HepG2 (cell line): ENCODE results near the gene TSGA10IP. TPM values are rescaled to one million over a fixed set of nuclear protein-coding genes. Genes with fewer than 3 reads are reported as not detected.

ENCODE experiments used
- ASH2L ChIP-seq: fragments of 300-600, 200-600 bp; sonication (generic); IDR thresholded peaks from 2 replicates; pipeline ENCODE4 v1.7.0; 2017; ENCODE audit warnings: low read depth, mild to moderate bottlenecking, moderate library complexity, mixed read lengths, low read length; ENCODE audit not compliant: insufficient read length
- BCL3 ChIP-seq: sonication (generic); formaldehyde crosslinking; IDR thresholded peaks from 2 replicates; pipeline ENCODE4 v1.5.1; 2020; ENCODE audit warnings: mild to moderate bottlenecking, missing genetic modification reagents, moderate library complexity
- FOSL2 ChIP-seq: sonication (generic); formaldehyde crosslinking; IDR thresholded peaks from 2 replicates; pipeline ENCODE4 v1.4.0; 2020; ENCODE audit warnings: missing genetic modification reagents
- GATA4 ChIP-seq: sonication (generic); IDR thresholded peaks from 2 replicates; pipeline ENCODE4 v1.6.1; 2016; ENCODE audit warnings: antibody characterized with exemption, low read depth, borderline replicate concordance
- MATR3 ChIP-seq: sonication (generic); formaldehyde crosslinking; IDR thresholded peaks from 2 replicates; pipeline ENCODE4 v1.4.0; 2020; ENCODE audit warnings: missing genetic modification reagents
- PAX8 ChIP-seq: sonication (generic); formaldehyde crosslinking; IDR thresholded peaks from 2 replicates; pipeline ENCODE4 v1.8.0; 2022; ENCODE audit warnings: mild to moderate bottlenecking, missing genetic modification reagents, borderline replicate concordance
- PLSCR1 ChIP-seq: sonication (generic); formaldehyde crosslinking; IDR thresholded peaks from 2 replicates; pipeline ENCODE4 v1.5.0; 2020; ENCODE audit warnings: missing genetic modification reagents, mild to moderate bottlenecking, borderline replicate concordance
- SRF ChIP-seq: IDR thresholded peaks from 2 replicates; pipeline ENCODE4 v1.6.1; 2011; ENCODE audit warnings: mild to moderate bottlenecking, low read depth, low read length, moderate library complexity
- TEAD2 ChIP-seq: sonication (generic); formaldehyde crosslinking; IDR thresholded peaks from 2 replicates; pipeline ENCODE4 v1.9.0; 2021; ENCODE audit warnings: missing genetic modification reagents
- TP53 ChIP-seq: sonication (generic); formaldehyde crosslinking; conservative IDR thresholded peaks from 2 replicates; pipeline ENCODE4 v1.4.0; 2020; ENCODE audit warnings: missing genetic modification reagents
- ZBED4 ChIP-seq: sonication (generic); formaldehyde crosslinking; IDR thresholded peaks from 2 replicates; pipeline ENCODE4 v1.4.0; 2020; ENCODE audit warnings: missing genetic modification reagents, borderline replicate concordance
- ZNF121 ChIP-seq: sonication (generic); formaldehyde crosslinking; IDR thresholded peaks from 2 replicates; pipeline ENCODE4 v1.5.0; 2020; ENCODE audit warnings: mild to moderate bottlenecking, missing genetic modification reagents
- ZNF274 ChIP-seq: sonication (generic); formaldehyde crosslinking; IDR thresholded peaks from 2 replicates; pipeline ENCODE4 v1.5.1; 2020; ENCODE audit warnings: mild to moderate bottlenecking, missing genetic modification reagents
- ZNF546 ChIP-seq: sonication (generic); formaldehyde crosslinking; conservative IDR thresholded peaks from 2 replicates; pipeline ENCODE4 v1.8.1; 2023; ENCODE audit warnings: mild to moderate bottlenecking, missing genetic modification reagents
- ZNF768 ChIP-seq: sonication (generic); formaldehyde crosslinking; IDR thresholded peaks from 2 replicates; pipeline ENCODE4 v1.4.0; 2020; ENCODE audit warnings: missing genetic modification reagents
- polyA plus RNA-seq, 8 experiments: library from polyadenylated mRNA; depleted of rRNA in 3 of 8; stranded (reverse) in 7 of 8; unstranded in 1 of 8; fragments of >200 nt; fragmentation: Illumina TruSeq in 4 of 8; extraction: Trizol in 4 of 8; gene quantifications; 2 replicates each; pipeline versions ENCODE4 v1.2.1 to v1.2.3, GENCODE V29; 2011 to 2016; ENCODE audit warnings: low read depth in 4 of 8, missing spikeins in 1 of 8, mixed read lengths in 1 of 8; ENCODE audit not compliant: insufficient read depth in 1 of 8
- total RNA-seq, 5 experiments: library from RNA; depleted of rRNA; stranded (reverse); fragments of >200 nt; fragmentation: Illumina TruSeq; extraction: Trizol; gene quantifications; 2 replicates each; pipeline ENCODE4 v1.2.3, GENCODE V29; 2016; ENCODE audit warnings: low read depth in 1 of 5
- TF ChIP-seq, protein P1 (sequence below): sonication (generic); formaldehyde crosslinking; IDR thresholded peaks from 2 replicates; pipeline ENCODE4 v1.4.0; 2020; ENCODE audit warnings: mild to moderate bottlenecking, missing genetic modification reagents, borderline replicate concordance
- TF ChIP-seq, protein P2 (sequence below): sonication (generic); formaldehyde crosslinking; IDR thresholded peaks from 2 replicates; pipeline ENCODE4 v1.5.0; 2020; ENCODE audit warnings: mild to moderate bottlenecking, missing genetic modification reagents

The TSGA10IP gene
- total and polyA plus RNA-seq, 2 of the 13 experiments (the other 11 are each of a cell fraction or from before 2014, with no cell fraction given) = not detected

- TF ChIP-seq BCL3 (CRISPR knock-in tag) (0 out of 2 replicates have a peak, but pooled peaks have one; percentile 36), ZNF546 (CRISPR knock-in tag) (peak; percentile 80), ZBED4 (peak; percentile 80), ASH2L (peak; percentile 82), SRF (peak; percentile 60; the same call in 1 of the 2 replicates), MATR3 (CRISPR knock-in tag) (no peak), PLSCR1 (no peak), ZNF768 (CRISPR knock-in tag) (peak; percentile 81), FOSL2 (CRISPR knock-in tag) (peak; percentile 79), ZNF274 (CRISPR knock-in tag) (peak; percentile 47; the same call in 1 of the 2 replicates), GATA4 (no peak), TP53 (CRISPR knock-in tag) (0 out of 2 replicates have a peak, but pooled peaks have one; percentile 53), PAX8 (CRISPR knock-in tag) (peak; percentile 79; the same call in 1 of the 2 replicates), TEAD2 (CRISPR knock-in tag) (no peak), ZNF121 (CRISPR knock-in tag) (peak; percentile 32; the same call in 1 of the 2 replicates)
- TF ChIP-seq, protein P1, sequence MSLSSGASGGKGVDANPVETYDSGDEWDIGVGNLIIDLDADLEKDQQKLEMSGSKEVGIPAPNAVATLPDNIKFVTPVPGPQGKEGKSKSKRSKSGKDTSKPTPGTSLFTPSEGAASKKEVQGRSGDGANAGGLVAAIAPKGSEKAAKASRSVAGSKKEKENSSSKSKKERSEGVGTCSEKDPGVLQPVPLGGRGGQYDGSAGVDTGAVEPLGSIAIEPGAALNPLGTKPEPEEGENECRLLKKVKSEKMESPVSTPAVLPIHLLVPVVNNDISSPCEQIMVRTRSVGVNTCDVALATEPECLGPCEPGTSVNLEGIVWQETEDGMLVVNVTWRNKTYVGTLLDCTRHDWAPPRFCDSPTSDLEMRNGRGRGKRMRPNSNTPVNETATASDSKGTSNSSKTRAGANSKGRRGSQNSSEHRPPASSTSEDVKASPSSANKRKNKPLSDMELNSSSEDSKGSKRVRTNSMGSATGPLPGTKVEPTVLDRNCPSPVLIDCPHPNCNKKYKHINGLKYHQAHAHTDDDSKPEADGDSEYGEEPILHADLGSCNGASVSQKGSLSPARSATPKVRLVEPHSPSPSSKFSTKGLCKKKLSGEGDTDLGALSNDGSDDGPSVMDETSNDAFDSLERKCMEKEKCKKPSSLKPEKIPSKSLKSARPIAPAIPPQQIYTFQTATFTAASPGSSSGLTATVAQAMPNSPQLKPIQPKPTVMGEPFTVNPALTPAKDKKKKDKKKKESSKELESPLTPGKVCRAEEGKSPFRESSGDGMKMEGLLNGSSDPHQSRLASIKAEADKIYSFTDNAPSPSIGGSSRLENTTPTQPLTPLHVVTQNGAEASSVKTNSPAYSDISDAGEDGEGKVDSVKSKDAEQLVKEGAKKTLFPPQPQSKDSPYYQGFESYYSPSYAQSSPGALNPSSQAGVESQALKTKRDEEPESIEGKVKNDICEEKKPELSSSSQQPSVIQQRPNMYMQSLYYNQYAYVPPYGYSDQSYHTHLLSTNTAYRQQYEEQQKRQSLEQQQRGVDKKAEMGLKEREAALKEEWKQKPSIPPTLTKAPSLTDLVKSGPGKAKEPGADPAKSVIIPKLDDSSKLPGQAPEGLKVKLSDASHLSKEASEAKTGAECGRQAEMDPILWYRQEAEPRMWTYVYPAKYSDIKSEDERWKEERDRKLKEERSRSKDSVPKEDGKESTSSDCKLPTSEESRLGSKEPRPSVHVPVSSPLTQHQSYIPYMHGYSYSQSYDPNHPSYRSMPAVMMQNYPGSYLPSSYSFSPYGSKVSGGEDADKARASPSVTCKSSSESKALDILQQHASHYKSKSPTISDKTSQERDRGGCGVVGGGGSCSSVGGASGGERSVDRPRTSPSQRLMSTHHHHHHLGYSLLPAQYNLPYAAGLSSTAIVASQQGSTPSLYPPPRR (CRISPR knock-in tag) = peak; percentile 48; the same call in 1 of the 2 replicates
- TF ChIP-seq, protein P2, sequence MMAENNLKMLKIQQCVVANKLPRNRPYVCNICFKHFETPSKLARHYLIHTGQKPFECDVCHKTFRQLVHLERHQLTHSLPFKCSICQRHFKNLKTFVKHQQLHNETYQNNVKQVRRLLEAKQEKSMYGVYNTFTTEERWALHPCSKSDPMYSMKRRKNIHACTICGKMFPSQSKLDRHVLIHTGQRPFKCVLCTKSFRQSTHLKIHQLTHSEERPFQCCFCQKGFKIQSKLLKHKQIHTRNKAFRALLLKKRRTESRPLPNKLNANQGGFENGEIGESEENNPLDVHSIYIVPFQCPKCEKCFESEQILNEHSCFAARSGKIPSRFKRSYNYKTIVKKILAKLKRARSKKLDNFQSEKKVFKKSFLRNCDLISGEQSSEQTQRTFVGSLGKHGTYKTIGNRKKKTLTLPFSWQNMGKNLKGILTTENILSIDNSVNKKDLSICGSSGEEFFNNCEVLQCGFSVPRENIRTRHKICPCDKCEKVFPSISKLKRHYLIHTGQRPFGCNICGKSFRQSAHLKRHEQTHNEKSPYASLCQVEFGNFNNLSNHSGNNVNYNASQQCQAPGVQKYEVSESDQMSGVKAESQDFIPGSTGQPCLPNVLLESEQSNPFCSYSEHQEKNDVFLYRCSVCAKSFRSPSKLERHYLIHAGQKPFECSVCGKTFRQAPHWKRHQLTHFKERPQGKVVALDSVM (CRISPR knock-in tag) = peak; percentile 64
Observed at GRCh38 chr11:65919141-65919572, 26.1 kb upstream of the TSGA10IP start, which contains the start of gene DRAP1 (continued).
